ENCODE data around the gene HEBP1. TPM values are rescaled to one million over a fixed set of nuclear protein-coding genes. Genes with fewer than 3 reads are reported as not detected.

Gene HEBP1
- total RNA-seq, 1 experiment from 2014 or later = 19.3 TPM

GRCh38 chr12:12983420-12984035 is 16.5 kb downstream of the HEBP1 start:
- TF ChIP-seq CTCF (IDR thresholded peaks at IDR 0.05) (peak; percentile 72), TCF7L2 (IDR thresholded peaks at IDR 0.05; ENCODE audit: low read depth, low read length) (no peak), POLR2AphosphoS5 (IDR thresholded peaks at IDR 0.05; ENCODE audit: low read depth, low read length) (no peak), SIN3A (IDR thresholded peaks at IDR 0.05; ENCODE audit: borderline replicate concordance, insufficient read depth, low read depth, low read length) (no peak), REST (IDR thresholded peaks at IDR 0.05; ENCODE audit: insufficient read depth in 1 of 2, low read depth in 2 of 2, low read length in 1 of 2) (no peak)
- Histone ChIP-seq H3K4me1 (ENCODE audit: control insufficient read depth, insufficient read depth, low read length) (no peaks in the 10 kb centered on the region; the same call in 1 of the 2 replicates), H3K27ac (ENCODE audit: low read length) (no peak overlapping the region), H3K36me3 (ENCODE audit: control insufficient read depth, insufficient read depth, low read length) (peaks cover 4% of the 10 kb centered on the region; the same call in 1 of the 2 replicates), H3K27me3 (ENCODE audit: control insufficient read depth, insufficient read depth, low read length) (no peaks in the 10 kb centered on the region), H3K4me3 (ENCODE audit: low read depth in 2 of 2, low read length in 2 of 2) (no peak overlapping the region), H3K9me3 (ENCODE audit: control insufficient read depth, insufficient read depth, low read depth, low read length) (no peaks in the 10 kb centered on the region)
- DNase-seq (ENCODE audit: low read depth, low spot score) = no peak
- peak; percentile 90 for ATAC-seq
- intact Hi-C loops (cut with micrococcal nuclease; ENCODE audit: unreplicated experiment) = loop anchor here (5.0 to 10.0 kb wide), 3 partner anchors 66 to 199 kb away; partner anchors contain the start of genes APOLD1 and DDX47
- ChIA-PET POLR2A (no interaction called here), CTCF (no interaction called here)
- in situ Hi-C loops (cut with HindIII; ENCODE audit: low pct_unique_long_range_greater_than_20kb, low sequenced_read_pairs) = no loop called here
- no TSS peak for BruUV-seq (replicated peaks)

GRCh38 chr12:12982331-12982730 is 17.7 kb downstream of the HEBP1 start:
- in situ Hi-C loops (cut with HindIII; ENCODE audit: low pct_unique_long_range_greater_than_20kb, low sequenced_read_pairs) = no loop called here
- ChIA-PET CTCF (interaction anchor here (0.6 kb wide), 1 partner anchor 613 kb away, joined by 7 read pairs; no protein-coding TSS in a partner anchor), POLR2A (no interaction called here)
- intact Hi-C loops (cut with micrococcal nuclease; ENCODE audit: unreplicated experiment) = loop anchor here (5.0 to 10.0 kb wide), 3 partner anchors 65 to 198 kb away; partner anchors contain the start of genes APOLD1 and DDX47
- no peak for TF ChIP-seq CTCF (IDR thresholded peaks at IDR 0.05)
- TF ChIP-seq TCF7L2 (IDR thresholded peaks at IDR 0.05; ENCODE audit: low read depth, low read length) = no peak
- no peak for TF ChIP-seq SIN3A (IDR thresholded peaks at IDR 0.05; ENCODE audit: borderline replicate concordance, insufficient read depth, low read depth, low read length)
- no peak for TF ChIP-seq REST (IDR thresholded peaks at IDR 0.05; ENCODE audit: insufficient read depth in 1 of 2, low read depth in 2 of 2, low read length in 1 of 2)
- no peak for TF ChIP-seq POLR2AphosphoS5 (IDR thresholded peaks at IDR 0.05; ENCODE audit: low read depth, low read length)
- H3K4me1 ChIP-seq (ENCODE audit: control insufficient read depth, insufficient read depth, low read length) = no peaks in the 10 kb centered on the region; the same call in 1 of the 2 replicates
- no TSS peak for BruUV-seq (replicated peaks)
- H3K27me3 ChIP-seq (ENCODE audit: control insufficient read depth, insufficient read depth, low read length) = no peaks in the 10 kb centered on the region
- H3K4me3 ChIP-seq (ENCODE audit: low read depth in 2 of 2, low read length in 2 of 2) = no peak overlapping the region
- H3K27ac ChIP-seq (ENCODE audit: low read length) = no peak overlapping the region
- peaks cover 2% of the 10 kb centered on the region; the same call in 1 of the 2 replicates for H3K36me3 ChIP-seq (ENCODE audit: control insufficient read depth, insufficient read depth, low read length)
- no peak for DNase-seq (ENCODE audit: low read depth, low spot score)
- H3K9me3 ChIP-seq (ENCODE audit: control insufficient read depth, insufficient read depth, low read depth, low read length) = no peaks in the 10 kb centered on the region
- no peak for ATAC-seq
